Measurements from ENCODE around the gene MARK4. TPM values are rescaled to one million over a fixed set of nuclear protein-coding genes. Genes with fewer than 3 reads are reported as not detected.
"Not testable (repeated sequence)": the region's sequence is repeated elsewhere in the genome, so short reads cannot be mapped to it uniquely, and the experiment has no call there.

The MARK4 gene
- total RNA-seq, 2 experiments from 2014 or later: 24.8 to 26.1 TPM

- Mint-ChIP-seq H3K9me3 (no peaks in the 10 kb centered on the region), H3K4me1 (no peaks in the 10 kb centered on the region), H3K4me3 (no peak overlapping the region), H3K36me3 (no peaks in the 10 kb centered on the region), H3K27me3 (peaks cover 29% of the 10 kb centered on the region), H3K27ac (no peak overlapping the region)
- DNase-seq (no peak), ATAC-seq (ENCODE audit: low read depth) (no peak)
- POLR2A ChIA-PET: no interaction called here
Observed at GRCh38 chr19:45222724-45223123, 28.3 kb upstream of the MARK4 start.

- no peaks in the 10 kb centered on the region for H3K9me3 Mint-ChIP-seq
- H3K27me3 Mint-ChIP-seq: peaks cover 24% of the 10 kb centered on the region
- POLR2A ChIA-PET: no interaction called here
- no peaks in the 10 kb centered on the region for H3K4me1 Mint-ChIP-seq
- ATAC-seq (ENCODE audit: low read depth): no peak
- no peaks in the 10 kb centered on the region for H3K36me3 Mint-ChIP-seq
- no peak overlapping the region for H3K27ac Mint-ChIP-seq
- no peak overlapping the region for H3K4me3 Mint-ChIP-seq
- DNase-seq: no peak
Observed at GRCh38 chr19:45223879-45224278, 27.2 kb upstream of the MARK4 start.

DNA sequence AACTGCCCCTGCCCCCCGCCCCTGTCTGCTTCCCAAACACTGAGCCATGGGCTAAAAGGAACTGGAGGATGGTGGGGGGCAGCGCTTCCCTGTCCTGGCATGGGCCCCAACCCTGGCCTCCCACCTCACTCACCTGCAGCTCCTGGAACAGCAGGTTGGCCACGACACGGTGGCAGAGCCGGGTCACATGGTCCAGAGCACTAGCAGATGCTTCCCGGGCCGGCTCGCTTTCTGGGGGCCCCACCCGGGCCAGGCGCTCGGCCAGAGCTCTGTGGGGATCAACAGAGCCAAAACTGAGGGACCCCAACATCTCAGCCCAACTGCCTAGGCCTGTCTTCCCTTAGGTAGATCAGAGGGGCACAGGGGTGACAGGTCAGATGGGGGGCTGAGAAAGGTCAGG, 26.4 kb upstream of the MARK4 start:
- DNase-seq: no peak
- H3K27me3 Mint-ChIP-seq: peaks cover 22% of the 10 kb centered on the region
- H3K9me3 Mint-ChIP-seq: no peaks in the 10 kb centered on the region
- no peak overlapping the region for H3K4me3 Mint-ChIP-seq
- POLR2A ChIA-PET: no interaction called here
- H3K27ac Mint-ChIP-seq: no peak overlapping the region
- no peaks in the 10 kb centered on the region for H3K36me3 Mint-ChIP-seq
- no peaks in the 10 kb centered on the region for H3K4me1 Mint-ChIP-seq
- no peak for ATAC-seq (ENCODE audit: low read depth)

DNA sequence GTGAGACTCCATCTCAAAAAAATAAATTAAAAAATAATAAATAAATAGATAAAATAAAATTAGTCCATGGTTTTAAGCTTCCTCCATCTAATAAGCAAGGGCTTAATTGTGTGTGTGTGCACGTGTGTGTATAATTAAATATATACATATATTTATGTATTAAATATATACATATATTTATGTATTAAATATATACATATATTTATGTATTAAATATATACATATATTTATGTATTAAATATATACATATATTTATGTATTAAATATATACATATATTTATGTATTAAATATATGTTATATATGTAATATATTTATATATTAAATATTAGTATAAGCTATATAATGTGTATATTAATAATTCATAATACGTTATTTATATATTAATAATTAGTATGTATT, 22.0 kb upstream of the MARK4 start:
- H3K4me3 Mint-ChIP-seq; H3K4me1 Mint-ChIP-seq; DNase-seq; H3K27ac Mint-ChIP-seq; POLR2A ChIA-PET; H3K36me3 Mint-ChIP-seq; H3K9me3 Mint-ChIP-seq; ATAC-seq (ENCODE audit: low read depth): not testable (repeated sequence)
- peaks cover 16% of the 10 kb centered on the region for H3K27me3 Mint-ChIP-seq

GRCh38 chr19:45231891-45232290, 19.2 kb upstream of the MARK4 start:
- peaks cover 6% of the 10 kb centered on the region for H3K4me1 Mint-ChIP-seq
- H3K27ac Mint-ChIP-seq: no peak overlapping the region
- POLR2A ChIA-PET: no interaction called here
- no peak overlapping the region for H3K4me3 Mint-ChIP-seq
- H3K9me3 Mint-ChIP-seq: no peaks in the 10 kb centered on the region
- H3K36me3 Mint-ChIP-seq: no peaks in the 10 kb centered on the region
- no peak for DNase-seq
- ATAC-seq (ENCODE audit: low read depth): no peak
- H3K27me3 Mint-ChIP-seq: peaks cover 37% of the 10 kb centered on the region

GRCh38 chr19:45234089-45234869, 16.8 kb upstream of the MARK4 start:
- Mint-ChIP-seq H3K4me1 (peaks cover 6% of the 10 kb centered on the region), H3K9me3 (no peaks in the 10 kb centered on the region), H3K4me3 (no peak overlapping the region), H3K27ac (no peak overlapping the region), H3K27me3 (peaks cover 42% of the 10 kb centered on the region), H3K36me3 (no peaks in the 10 kb centered on the region)
- no peak for DNase-seq
- POLR2A ChIA-PET: no interaction called here
- ATAC-seq (ENCODE audit: low read depth): no peak

DNA sequence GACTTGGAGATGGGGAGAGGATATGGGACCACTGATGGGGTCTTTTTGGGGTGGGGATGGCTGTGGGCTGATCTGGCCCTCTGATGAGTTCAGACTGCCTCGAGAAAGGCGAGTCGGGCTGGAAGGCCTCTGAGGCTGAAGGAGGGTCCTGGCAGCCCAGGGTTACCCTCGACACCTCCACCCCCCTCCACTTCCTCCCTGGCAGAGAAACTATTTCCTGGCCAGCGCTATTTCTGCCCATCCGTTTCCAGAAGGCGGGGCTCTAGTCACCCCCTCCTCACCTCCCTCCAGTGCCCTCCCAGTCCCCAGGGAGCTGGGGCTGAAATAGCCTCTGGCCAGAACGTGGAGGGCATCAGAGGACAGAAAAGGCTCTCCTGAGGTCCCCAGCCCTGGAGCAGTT, 15.6 kb upstream of the MARK4 start:
- no peak overlapping the region for H3K27ac Mint-ChIP-seq
- POLR2A ChIA-PET: no interaction called here
- no peak for DNase-seq
- no peaks in the 10 kb centered on the region for H3K9me3 Mint-ChIP-seq
- no peak overlapping the region for H3K4me3 Mint-ChIP-seq
- peaks cover 6% of the 10 kb centered on the region for H3K4me1 Mint-ChIP-seq
- peaks cover 42% of the 10 kb centered on the region for H3K27me3 Mint-ChIP-seq
- no peak for ATAC-seq (ENCODE audit: low read depth)
- no peaks in the 10 kb centered on the region for H3K36me3 Mint-ChIP-seq

GRCh38 chr19:45238556-45238955, 12.5 kb upstream of the MARK4 start:
- H3K9me3 Mint-ChIP-seq: no peaks in the 10 kb centered on the region
- no peak overlapping the region for H3K27ac Mint-ChIP-seq
- peaks cover 36% of the 10 kb centered on the region for H3K27me3 Mint-ChIP-seq
- POLR2A ChIA-PET: interaction anchor here (0.5 kb wide), 1 partner anchor 19 kb away, joined by 3 read pairs; no protein-coding TSS in a partner anchor
- no peak for ATAC-seq (ENCODE audit: low read depth)
- no peaks in the 10 kb centered on the region for H3K36me3 Mint-ChIP-seq
- peaks cover 6% of the 10 kb centered on the region for H3K4me1 Mint-ChIP-seq
- DNase-seq: no peak
- H3K4me3 Mint-ChIP-seq: no peak overlapping the region

DNA sequence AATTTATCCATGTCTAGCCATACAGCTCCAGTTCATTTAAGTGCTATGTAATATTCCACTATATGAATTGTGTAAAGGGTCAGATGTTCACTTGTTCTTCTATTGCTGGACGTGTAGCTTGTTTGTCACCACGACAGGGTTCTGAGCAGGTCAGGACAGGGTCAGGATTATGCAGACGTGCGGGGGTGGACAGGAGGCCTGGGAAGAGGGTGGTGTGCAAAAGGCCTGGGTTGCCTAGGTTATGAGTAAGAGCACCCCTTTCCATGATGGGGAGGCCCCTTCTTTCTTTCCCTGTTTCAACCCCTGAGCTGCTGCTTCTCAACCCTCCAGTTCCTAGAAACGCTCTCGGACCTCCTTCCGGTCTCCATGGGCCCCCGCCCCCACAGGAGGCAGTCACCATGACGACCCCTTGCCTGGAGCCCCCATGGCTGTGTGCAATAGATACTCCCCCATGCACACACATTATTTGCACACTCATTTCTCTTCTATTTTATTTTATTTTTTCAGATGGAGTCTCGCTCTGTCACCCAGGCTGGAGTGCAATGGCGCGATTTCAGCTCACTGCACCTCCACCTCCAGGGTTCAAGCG, 7.8 kb upstream of the MARK4 start:
- Mint-ChIP-seq H3K4me3 (no peak overlapping the region), H3K27me3 (peaks cover 14% of the 10 kb centered on the region), H3K36me3 (no peaks in the 10 kb centered on the region), H3K4me1 (peaks cover 1% of the 10 kb centered on the region), H3K9me3 (no peaks in the 10 kb centered on the region), H3K27ac (no peak overlapping the region)
- POLR2A ChIA-PET: no interaction called here
- no peak for DNase-seq
- no peak for ATAC-seq (ENCODE audit: low read depth)

DNA sequence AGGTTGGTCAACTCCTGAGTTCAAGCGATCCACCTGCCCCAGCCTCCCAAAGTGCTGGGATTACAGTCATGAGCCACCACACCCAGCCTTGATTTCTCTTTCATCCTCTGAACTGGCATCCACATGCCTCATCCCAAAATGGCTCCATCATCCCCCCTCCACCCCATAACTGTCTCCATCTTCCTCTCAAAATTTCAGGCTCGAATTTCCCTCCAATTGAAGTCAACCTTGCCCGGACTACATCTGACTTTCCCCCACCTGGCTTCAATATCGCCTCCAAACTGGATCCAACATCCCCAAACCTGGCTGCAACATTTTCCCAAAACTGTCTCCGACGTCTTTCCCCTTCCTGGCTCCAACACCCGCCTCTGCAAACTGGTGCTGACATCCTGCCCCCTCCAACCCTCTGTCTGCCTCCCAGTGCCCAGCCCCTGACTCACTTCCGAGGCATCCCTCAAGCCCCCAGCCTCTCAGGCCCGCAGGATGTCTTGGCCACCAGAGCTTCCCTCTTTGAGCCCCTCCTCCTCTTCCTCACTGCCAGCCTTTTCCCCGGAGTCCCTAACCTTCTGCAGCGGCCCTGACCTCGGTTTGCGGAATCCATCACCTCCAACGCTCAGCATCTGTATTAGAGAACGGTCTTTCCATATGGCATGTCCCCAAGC, 6.8 kb upstream of the MARK4 start:
- ATAC-seq (ENCODE audit: low read depth): no peak

DNA sequence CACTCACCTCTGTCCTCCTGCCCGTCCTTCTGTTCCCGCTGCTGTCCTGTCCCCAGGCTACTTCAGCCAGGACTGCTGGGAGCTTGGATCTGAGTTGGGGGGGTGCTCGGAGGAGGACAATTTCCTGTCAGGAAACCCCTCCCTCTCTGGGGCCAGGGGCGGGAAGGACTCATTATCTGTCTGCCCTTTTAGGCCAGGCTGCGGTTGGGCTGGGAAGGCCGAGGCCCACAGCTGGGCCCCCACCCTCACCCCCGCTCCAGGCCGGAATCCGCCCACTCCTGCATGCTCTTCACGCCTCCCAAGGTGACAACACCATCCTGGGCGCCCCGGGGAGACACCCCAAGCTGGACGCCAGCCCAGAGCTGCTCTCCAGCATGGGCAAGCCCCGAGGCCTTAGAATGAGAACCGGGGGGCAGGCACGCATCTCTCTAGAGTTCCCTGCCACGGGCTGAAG, 5.7 kb upstream of the MARK4 start, which contains the start of gene EXOC3L2:
EXOC3L2 (minus strand) TSS at position 74 of the 454 bp plus-strand sequence. CDS start 6,362 bp downstream, outside the sequence.
- Mint-ChIP-seq H3K27ac (peak within 1 kb of the TSS; percentile 13), H3K27me3 (peaks cover 18% of the 10 kb centered on the region), H3K4me1 (peaks cover 8% of the 10 kb centered on the region), H3K4me3 (no peak within 1 kb of the TSS), H3K36me3 (no peaks in the 10 kb centered on the region), H3K9me3 (no peaks in the 10 kb centered on the region)
- POLR2A ChIA-PET: no interaction called here
- DNase-seq: no peak
- ATAC-seq (ENCODE audit: low read depth): no peak

More for the DNA sequence above, 6.8 kb upstream of the MARK4 start:
- no peaks in the 10 kb centered on the region for H3K36me3 Mint-ChIP-seq
- peaks cover 5% of the 10 kb centered on the region for H3K4me1 Mint-ChIP-seq
- H3K9me3 Mint-ChIP-seq: no peaks in the 10 kb centered on the region
- peaks cover 15% of the 10 kb centered on the region for H3K27me3 Mint-ChIP-seq
- no peak overlapping the region for H3K4me3 Mint-ChIP-seq
- DNase-seq: no peak
- POLR2A ChIA-PET: no interaction called here
- H3K27ac Mint-ChIP-seq: peak overlapping the region; percentile 13

DNA sequence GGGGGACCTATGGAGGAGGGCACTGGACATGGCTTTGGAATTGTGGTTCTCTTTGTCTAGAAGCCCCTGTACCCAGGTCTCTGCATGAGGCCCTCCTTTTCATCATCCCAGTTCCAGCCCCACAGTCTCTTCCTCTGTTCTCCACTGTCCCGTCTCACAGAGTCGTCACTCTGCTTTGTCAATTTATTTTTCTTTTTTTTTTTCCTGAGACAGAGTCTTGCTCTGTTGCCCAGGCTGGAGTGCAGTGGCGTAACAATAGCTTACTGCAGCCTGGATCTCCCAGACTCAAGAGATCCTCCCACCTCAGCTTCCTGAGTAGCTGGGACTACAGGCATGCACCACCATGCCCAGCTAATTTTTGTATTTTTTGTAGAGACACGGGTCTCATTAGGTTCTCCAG, 5.2 kb upstream of the MARK4 start:
- no peak for ATAC-seq (ENCODE audit: low read depth)
- POLR2A ChIA-PET: no interaction called here
- Mint-ChIP-seq H3K9me3 (no peaks in the 10 kb centered on the region), H3K4me3 (no peak overlapping the region), H3K4me1 (peaks cover 11% of the 10 kb centered on the region), H3K27ac (no peak overlapping the region), H3K36me3 (no peaks in the 10 kb centered on the region), H3K27me3 (peaks cover 20% of the 10 kb centered on the region)
- DNase-seq: no peak

GRCh38 chr19:45247136-45247535, 3.9 kb upstream of the MARK4 start:
- Mint-ChIP-seq H3K27ac (no peak overlapping the region), H3K4me1 (peaks cover 11% of the 10 kb centered on the region), H3K9me3 (no peaks in the 10 kb centered on the region), H3K36me3 (no peaks in the 10 kb centered on the region), H3K4me3 (no peak overlapping the region), H3K27me3 (peaks cover 18% of the 10 kb centered on the region)
- ATAC-seq (ENCODE audit: low read depth): no peak
- DNase-seq: no peak
- POLR2A ChIA-PET: no interaction called here
